Adrenal gland (tissue), 12 donors: ENCODE results near the gene SINHCAF. TPM values are rescaled to one million over a fixed set of nuclear protein-coding genes. Genes with fewer than 3 reads are reported as not detected.
A peak's percentile ranks its signal among the peaks of the same experiment; 100 is the strongest.

Experiments
- DNase-seq, 7 donors: peaks; one replicate each; pipeline ENCODE4 v3.0.0-alpha.2; 2019 to 2020
- H3K27ac ChIP-seq, 5 donors: fragments of 200-600 bp; sonication (generic) in 4 of 5; 1 replicate in 3 of 5; 2 replicates in 2 of 5; pipeline versions ENCODE4 v1.5.1 to v1.8.0; 2016 to 2020; ENCODE audit warnings: mild to moderate bottlenecking in 1 of 5
- H3K27me3 ChIP-seq: fragments of 200-600 bp; 2 replicates; pipeline ENCODE4 v1.8.0; 2021
- H3K36me3 ChIP-seq, 2 donors: fragments of 200-600 bp; replicated peaks in 1 of 2; 1 replicate in 1 of 2; 2 replicates in 1 of 2; pipeline versions ENCODE4 v1.5.1 to v1.8.0; 2018 to 2022
- H3K4me1 ChIP-seq, 2 donors: fragments of 200-600 bp; replicated peaks in 1 of 2; 1 replicate in 1 of 2; 2 replicates in 1 of 2; pipeline versions ENCODE4 v1.5.1 to v1.8.0; 2018 to 2021
- H3K4me3 ChIP-seq, 4 donors: fragments of 200-600 bp; sonication (generic) in 3 of 4; one replicate each; pipeline ENCODE4 v1.5.1; 2016 to 2018
- H3K9me3 ChIP-seq, 3 donors: fragments of 200-600 bp; sonication (generic) in 1 of 3; replicated peaks in 1 of 3; 1 replicate in 2 of 3; 2 replicates in 1 of 3; pipeline versions ENCODE4 v1.5.1 to v1.8.0; 2016 to 2021
- POLR2A ChIP-seq, 2 donors: fragments of 450-650 bp; IDR thresholded peaks; one replicate each; pipeline ENCODE4 v1.6.1; 2017; ENCODE audit warnings: antibody characterized with exemption in 2 of 2, mild to moderate bottlenecking in 2 of 2, moderate library complexity in 1 of 2
- WGBS, 4 donors: extraction: QIAGEN DNeasy Blood & Tissue Kit in 2 of 4; methylation state at CpG; one replicate each; pipeline versions ENCODE4 v1.1.5 to v1.1.7; 2013 to 2017; 5-methylcytosine and 5-hydroxymethylcytosine counted together
- intact Hi-C, 2 donors: fragments of 100-400 bp; cut with DNase I; formaldehyde crosslinking; loops; one replicate each; pipeline versions ENCODE4 v1.14.1 to v1.15.0; 2022 to 2023
- polyA plus RNA-seq, 3 donors: library from polyadenylated mRNA; stranded (reverse); fragments of 200-250 nt in 2 of 3; fragments of 350-450 nt in 1 of 3; fragmentation: Illumina TruSeq in 1 of 3; extraction: RNeasy Lipid Tissue Mini Kit (QIAGEN cat#74804) in 1 of 3; gene quantifications; one replicate each; pipeline ENCODE4 v1.2.3, GENCODE V29; 2013 to 2014
- total RNA-seq, 9 donors: library from RNA; depleted of rRNA in 4 of 9; stranded (reverse); fragments of >200 nt in 4 of 9; fragments of 120-200 nt in 1 of 9; fragmentation: NEBNext Ultra II Directional in 1 of 9; extraction: Animal tissue kit (Norgen Biotek cat#: 25700) in 1 of 9; gene quantifications; one replicate each; pipeline versions ENCODE4 v1.1.0 to v1.2.4, GENCODE V29; 2013 to 2023
- TF ChIP-seq, protein P1 (sequence below), 6 experiments: fragments of 450-650 bp in 4 of 6; fragments of 200-600 bp in 2 of 6; sonication (generic) in 1 of 6; IDR thresholded peaks; 1 replicate in 5 of 6; 2 replicates in 1 of 6; pipeline versions ENCODE4 v1.5.1 to v1.8.0; 2016 to 2021; ENCODE audit warnings: antibody characterized with exemption in 6 of 6, mild to moderate bottlenecking in 2 of 6, moderate library complexity in 1 of 6
- donor health status: healthy with polysubstance abuse.
- donor health status: Bipolar disorder and iron deficiency.
- donor health status: DM: yes; HTN: yes; CAD: no.
- donor health status: DM: no; HTN: no; CAD: no.
- donor health status: DM: no; HTN: no; CAD: no.
- donor health status: DM: yes; HTN: yes; CAD: no.

The SINHCAF gene
- total and polyA plus RNA-seq, 12 donors = 12.5 to 69.4 (median 27.1) TPM

DNA sequence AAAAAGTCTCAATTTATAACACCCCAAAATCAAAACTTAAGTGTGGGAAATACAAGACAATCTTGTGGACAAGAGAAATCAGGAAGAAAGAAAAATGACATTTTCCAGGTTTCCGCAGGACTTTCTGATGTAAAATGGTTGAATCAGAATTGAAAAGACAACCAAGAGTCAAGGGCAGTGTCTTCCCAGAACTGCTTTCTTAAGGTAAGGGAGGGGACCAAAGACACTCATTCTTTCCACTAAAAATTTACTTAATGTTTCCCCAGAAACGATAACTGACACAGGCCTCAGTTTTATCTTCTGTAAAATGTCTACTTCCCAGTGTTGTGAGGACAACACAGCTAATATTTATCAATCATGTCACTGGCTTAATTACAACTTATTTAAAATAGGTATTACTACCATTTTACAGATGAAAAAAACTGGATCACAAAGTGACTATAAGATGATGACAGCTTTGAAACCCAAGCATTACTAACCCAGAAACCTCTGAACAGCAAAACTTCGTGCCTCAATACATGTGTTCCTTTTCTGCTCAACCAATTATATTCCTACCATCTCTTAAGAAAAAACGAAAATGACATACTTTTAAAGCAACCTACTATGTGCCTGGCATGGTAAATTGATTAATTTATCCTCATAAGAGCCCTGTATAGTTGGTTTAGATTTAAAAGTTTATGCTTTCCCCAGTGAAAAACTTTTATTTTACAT, 4.6 kb downstream of the SINHCAF start:
- TF ChIP-seq, protein P1, sequence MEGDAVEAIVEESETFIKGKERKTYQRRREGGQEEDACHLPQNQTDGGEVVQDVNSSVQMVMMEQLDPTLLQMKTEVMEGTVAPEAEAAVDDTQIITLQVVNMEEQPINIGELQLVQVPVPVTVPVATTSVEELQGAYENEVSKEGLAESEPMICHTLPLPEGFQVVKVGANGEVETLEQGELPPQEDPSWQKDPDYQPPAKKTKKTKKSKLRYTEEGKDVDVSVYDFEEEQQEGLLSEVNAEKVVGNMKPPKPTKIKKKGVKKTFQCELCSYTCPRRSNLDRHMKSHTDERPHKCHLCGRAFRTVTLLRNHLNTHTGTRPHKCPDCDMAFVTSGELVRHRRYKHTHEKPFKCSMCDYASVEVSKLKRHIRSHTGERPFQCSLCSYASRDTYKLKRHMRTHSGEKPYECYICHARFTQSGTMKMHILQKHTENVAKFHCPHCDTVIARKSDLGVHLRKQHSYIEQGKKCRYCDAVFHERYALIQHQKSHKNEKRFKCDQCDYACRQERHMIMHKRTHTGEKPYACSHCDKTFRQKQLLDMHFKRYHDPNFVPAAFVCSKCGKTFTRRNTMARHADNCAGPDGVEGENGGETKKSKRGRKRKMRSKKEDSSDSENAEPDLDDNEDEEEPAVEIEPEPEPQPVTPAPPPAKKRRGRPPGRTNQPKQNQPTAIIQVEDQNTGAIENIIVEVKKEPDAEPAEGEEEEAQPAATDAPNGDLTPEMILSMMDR (IDR thresholded peaks at IDR 0.05) = no peak
- TF ChIP-seq POLR2A (IDR thresholded peaks at IDR 0.05) = no peak
- WGBS, 4 donors = 51 to 56% (median 54%) methylated on average over 4 of the region's 4 CpGs
- Histone ChIP-seq H3K27me3 (no peaks in the 10 kb centered on the region), H3K9me3 (no peaks in the 10 kb centered on the region), H3K36me3 (no peaks in the 10 kb centered on the region), H3K4me3 (no peak overlapping the region), H3K4me1 (peaks cover 32 to 62% of the 10 kb centered on the region in 2 donors), H3K27ac (peak overlapping the region in 3 of 5 donors; percentile 6 to 96 (median 33))
- no peak for DNase-seq
- intact Hi-C loops = no loop called here

DNA sequence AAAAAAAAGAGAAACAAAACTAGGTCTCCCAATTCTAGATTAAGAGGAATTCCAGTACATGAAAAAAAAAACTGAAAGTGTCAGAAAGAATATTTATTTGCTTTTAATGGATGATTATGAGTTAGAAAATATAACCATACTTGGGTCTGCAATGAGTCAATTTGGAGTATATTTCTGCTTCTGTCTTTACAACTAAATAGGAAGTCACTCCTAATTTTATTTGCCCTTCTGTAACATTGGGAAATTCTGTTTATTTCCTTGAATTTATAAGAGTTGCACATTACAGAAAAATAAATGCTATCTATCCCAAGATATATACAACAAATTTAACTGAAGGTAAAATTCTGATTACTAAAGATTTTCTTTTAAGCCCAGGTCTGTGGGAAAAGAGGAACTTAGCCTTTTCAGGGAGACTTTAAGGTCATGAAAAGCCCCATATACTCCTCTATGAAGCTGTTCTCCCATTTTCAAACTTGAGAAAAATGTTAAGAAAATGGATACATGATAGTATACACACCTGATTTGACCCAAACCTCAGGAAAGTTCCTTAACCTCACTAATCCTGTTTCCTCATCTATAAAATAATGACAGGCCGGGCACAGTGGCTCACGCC, 7.2 kb downstream of the SINHCAF start:
- Histone ChIP-seq H3K27ac (no peak overlapping the region), H3K4me3 (no peak overlapping the region), H3K36me3 (no peaks in the 10 kb centered on the region), H3K9me3 (no peaks in the 10 kb centered on the region), H3K27me3 (no peaks in the 10 kb centered on the region), H3K4me1 (peaks cover 34 to 72% of the 10 kb centered on the region in 2 donors)
- TF ChIP-seq, protein P1 (IDR thresholded peaks at IDR 0.05) = no peak
- TF ChIP-seq POLR2A (IDR thresholded peaks at IDR 0.05) = no peak
- intact Hi-C loops = no loop called here
- no peak for DNase-seq
- 97 to 100% (median 99%) methylated on average over 2 of the region's 2 CpGs for WGBS, 4 donors

DNA sequence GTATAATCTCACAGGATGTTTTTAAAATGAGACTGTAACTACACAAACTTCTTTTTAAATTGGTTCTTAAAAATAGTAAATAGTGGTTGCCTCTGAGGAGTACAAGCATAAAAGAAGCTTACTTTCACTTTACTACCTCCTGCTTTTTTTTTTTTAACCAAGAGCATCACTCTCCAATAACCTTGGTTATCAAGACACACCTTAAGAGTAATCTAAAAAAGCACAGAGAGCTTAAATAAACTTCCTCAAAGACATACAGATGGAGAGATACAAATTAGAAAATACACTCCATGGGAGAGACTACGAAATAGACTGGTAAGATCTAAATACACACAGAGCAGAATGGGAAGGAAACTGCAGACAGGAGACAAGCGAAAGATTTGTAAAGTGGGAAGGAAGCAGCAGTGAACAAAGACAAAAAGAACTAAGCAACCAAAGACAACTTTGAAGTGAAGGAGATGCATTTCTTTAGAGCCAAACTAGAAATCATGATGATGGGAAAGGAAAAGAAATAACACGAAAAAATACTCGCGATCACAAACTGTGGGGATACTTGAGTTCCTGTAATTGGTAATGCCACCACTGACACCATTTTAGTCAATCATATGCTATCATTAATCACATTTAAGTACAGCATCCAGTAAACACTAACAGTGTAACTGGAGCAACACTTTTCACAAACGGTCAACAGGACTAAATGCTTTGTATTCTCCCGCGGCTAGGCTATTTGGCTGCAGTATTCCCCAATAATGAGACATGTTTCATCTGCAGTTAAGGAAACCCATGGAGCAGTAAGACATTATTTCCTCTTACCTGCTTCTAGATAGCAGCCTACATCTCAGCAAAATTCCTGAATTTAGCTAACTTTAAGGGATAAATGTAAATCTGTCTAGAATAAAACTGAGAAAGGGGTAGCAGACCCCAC, 8.2 kb downstream of the SINHCAF start:
- peak overlapping the region in 1 of 4 donors; percentile 46 for H3K4me3 ChIP-seq
- no peaks in the 10 kb centered on the region for H3K9me3 ChIP-seq
- H3K4me1 ChIP-seq = peaks cover 25 to 66% of the 10 kb centered on the region in 2 donors
- DNase-seq = no peak
- 29 to 49% (median 35%) methylated on average over 8 of the region's 8 CpGs for WGBS, 4 donors
- TF ChIP-seq, protein P1 (IDR thresholded peaks at IDR 0.05) = no peak
- TF ChIP-seq POLR2A (IDR thresholded peaks at IDR 0.05) = no peak
- H3K27ac ChIP-seq = peak overlapping the region in 1 of 5 donors; percentile 20
- H3K27me3 ChIP-seq = no peaks in the 10 kb centered on the region
- intact Hi-C loops = no loop called here
- H3K36me3 ChIP-seq = no peaks in the 10 kb centered on the region

- H3K27me3 ChIP-seq = no peaks in the 10 kb centered on the region
- DNase-seq = no peak
- H3K4me3 ChIP-seq = peak overlapping the region in 1 of 4 donors; percentile 46
- H3K27ac ChIP-seq = no peak overlapping the region
- intact Hi-C loops = no loop called here
- no peaks in the 10 kb centered on the region for H3K9me3 ChIP-seq
- TF ChIP-seq, protein P1 (IDR thresholded peaks at IDR 0.05) = no peak
- no peak for TF ChIP-seq POLR2A (IDR thresholded peaks at IDR 0.05)
- WGBS, 4 donors = 39 to 46% (median 40%) methylated on average over 3 of the region's 3 CpGs
- H3K36me3 ChIP-seq = no peaks in the 10 kb centered on the region
- peaks cover 23 to 58% of the 10 kb centered on the region in 2 donors for H3K4me1 ChIP-seq
Observed at GRCh38 chr12:31316891-31317290, 9.1 kb downstream of the SINHCAF start.
